Keratinocyte (primary cell): ENCODE data around the gene RIGI. TPM values are rescaled to one million over a fixed set of nuclear protein-coding genes. Genes with fewer than 3 reads are reported as not detected.

Experiments used
- DNase-seq: peaks from one replicate; pipeline ENCODE4 v3.0.0-alpha.2; 2011; ENCODE audit warnings: low read depth, missing footprints, low spot score
- FAIRE-seq: peaks from 2 replicates; lab custom pipeline; 2011; peaks lifted over from hg19 to GRCh38; lab: Jason Lieb, UNC
- H2AFZ ChIP-seq: 2 replicates; pipeline ENCODE4 v1.6.0; 2012; ENCODE audit warnings: low read length, control low read depth, inconsistent platforms; ENCODE audit not compliant: control insufficient read depth
- H3K27ac ChIP-seq: 2 replicates; pipeline ENCODE4 v1.5.1; 2011; ENCODE audit warnings: low read length; ENCODE audit not compliant: control insufficient read depth, insufficient read depth
- H3K27me3 ChIP-seq: 3 replicates; pipeline ENCODE4 v1.6.0; 2011; ENCODE audit warnings: low read length; ENCODE audit not compliant: control insufficient read depth, insufficient read depth; ENCODE audit errors: extremely low read depth
- H3K36me3 ChIP-seq, 2 experiments: 2 replicates in 1 of 2; 3 replicates in 1 of 2; pipeline ENCODE4 v1.5.1; 2011; ENCODE audit warnings: low read length in 2 of 2, mild to moderate bottlenecking in 1 of 2; ENCODE audit not compliant: control insufficient read depth in 2 of 2, insufficient read depth in 2 of 2; ENCODE audit errors: extremely low read depth in 1 of 2
- H3K4me1 ChIP-seq: 3 replicates; pipeline ENCODE4 v1.5.1; 2011; ENCODE audit warnings: low read length; ENCODE audit not compliant: control insufficient read depth, insufficient read depth; ENCODE audit errors: extremely low read depth
- H3K4me2 ChIP-seq: 3 replicates; pipeline ENCODE4 v1.6.0; 2011; ENCODE audit warnings: low read depth, low read length; ENCODE audit not compliant: control insufficient read depth, insufficient read depth; ENCODE audit errors: extremely low read depth
- H3K4me3 ChIP-seq, 3 experiments: fragments of 200-600 bp in 1 of 3; sonication (generic) in 1 of 3; 2 replicates in 2 of 3; 3 replicates in 1 of 3; pipeline ENCODE4 v1.5.1; 2011 to 2016; ENCODE audit warnings: low read length in 3 of 3, mild to moderate bottlenecking in 3 of 3, control low read depth in 2 of 3, inconsistent platforms in 1 of 3, low read depth in 1 of 3, mixed read lengths in 1 of 3, mixed run types in 1 of 3, moderate library complexity in 1 of 3; ENCODE audit not compliant: control insufficient read depth in 2 of 3, insufficient read depth in 2 of 3; ENCODE audit errors: extremely low read depth in 1 of 3
- H3K79me2 ChIP-seq: 2 replicates; pipeline ENCODE4 v1.6.0; 2012; ENCODE audit warnings: low read length; ENCODE audit not compliant: control insufficient read depth, insufficient read depth
- H3K9ac ChIP-seq: 3 replicates; pipeline ENCODE4 v1.6.0; 2011; ENCODE audit warnings: low read length; ENCODE audit not compliant: control insufficient read depth, insufficient read depth; ENCODE audit errors: extremely low read depth
- H3K9me1 ChIP-seq: 3 replicates; pipeline ENCODE4 v1.6.0; 2011; ENCODE audit warnings: low read length; ENCODE audit not compliant: control insufficient read depth, insufficient read depth; ENCODE audit errors: extremely low read depth
- H3K9me3 ChIP-seq: 2 replicates; pipeline ENCODE4 v1.5.1; 2012; ENCODE audit warnings: low read depth, low read length; ENCODE audit not compliant: control insufficient read depth
- H4K20me1 ChIP-seq: 3 replicates; pipeline ENCODE4 v1.6.0; 2011; ENCODE audit warnings: low read length; ENCODE audit not compliant: control insufficient read depth, insufficient read depth; ENCODE audit errors: extremely low read depth
- CTCF ChIP-seq, 3 experiments: IDR thresholded peaks in 1 of 3; conservative IDR thresholded peaks in 1 of 3; optimal IDR thresholded peaks in 1 of 3; 2 replicates in 2 of 3; 3 replicates in 1 of 3; pipeline versions ENCODE3 to v1.5.1; 2011; ENCODE audit warnings: low read length in 3 of 3, mild to moderate bottlenecking in 3 of 3, moderate library complexity in 2 of 3, control low read depth in 1 of 3, inconsistent platforms in 1 of 3; ENCODE audit not compliant: insufficient read depth in 2 of 3; ENCODE audit errors: extremely low read depth in 1 of 3
- EZH2 ChIP-seq: IDR thresholded peaks from one replicate; pipeline ENCODE4 v1.6.1; 2012; ENCODE audit warnings: inconsistent platforms, mild to moderate bottlenecking, low read length, moderate library complexity
- dilution Hi-C: fragments of 300-500 bp; cut with MboI; formaldehyde crosslinking; loops from one replicate; pipeline ENCODE4 v1.7.0; 2020; ENCODE audit warnings: low sequenced_read_pairs; ENCODE audit not compliant: extremely low pct_ligation_motif_present
- polyA plus RNA-seq, 5 experiments: library from polyadenylated mRNA; depleted of rRNA in 3 of 5; stranded (reverse) in 3 of 5; stranded (forward) in 1 of 5; unstranded in 1 of 5; fragments of >200 nt; gene quantifications; 1 replicate in 1 of 5; 2 replicates in 3 of 5; 3 replicates in 1 of 5; pipeline versions ENCODE4 v1.2.1 to v1.2.3, GENCODE V29; 2011 to 2012; ENCODE audit warnings: missing spikeins in 2 of 5, low read depth in 1 of 5, low replicate concordance in 1 of 5

The RIGI gene
- polyA plus RNA-seq, 1 donor (not counting 4 experiments of a cell fraction or from before 2014, with no cell fraction given) = 31.4 TPM

- dilution Hi-C loops = loop anchor here (25.0 kb wide), 1 partner anchor 137 kb away; no protein-coding TSS in a partner anchor
- peaks cover 0 to 3% of the 10 kb centered on the region in 2 experiments for H3K36me3 ChIP-seq
- no peak overlapping the region for H3K9ac ChIP-seq
- H3K27ac ChIP-seq = no peak overlapping the region
- DNase-seq (no peak), FAIRE-seq (no peak)
- H3K79me2 ChIP-seq = peaks cover 35% of the 10 kb centered on the region
- H3K4me1 ChIP-seq = peaks cover 13% of the 10 kb centered on the region
- no peaks in the 10 kb centered on the region for H3K9me1 ChIP-seq
- no peaks in the 10 kb centered on the region for H3K27me3 ChIP-seq
- TF ChIP-seq EZH2 (no peak), CTCF (optimal IDR thresholded peaks at IDR 0.05 in 1 of 3, IDR thresholded peaks at IDR 0.05 in 1 of 3, conservative IDR thresholded peaks at IDR 0.05 in 1 of 3; ENCODE audit: extremely low read depth in 1 of 3, insufficient read depth in 2 of 3, low read length in 3 of 3) (no peak)
- H3K4me3 ChIP-seq = no peak overlapping the region
- no peaks in the 10 kb centered on the region for H3K9me3 ChIP-seq
- H2AFZ ChIP-seq = peak overlapping the region; percentile 98
- no peaks in the 10 kb centered on the region for H4K20me1 ChIP-seq
- H3K4me2 ChIP-seq = peak overlapping the region; percentile 98
These were observed 47.8 kb upstream of the RIGI start for GRCh38 chr9:32573821-32574220.

GRCh38 chr9:32572900-32573523, 47.0 kb upstream of the RIGI start, which contains the start of gene NDUFB6:
TSS of gene NDUFB6 (minus strand) at chr9:32573159. CDS start at chr9:32573060, 99 bp downstream.
- Histone ChIP-seq H2AFZ (peak within 1 kb of the TSS; percentile 99), H3K36me3 (peaks cover 2 to 3% of the 10 kb centered on the region in 2 experiments), H3K79me2 (peaks cover 37% of the 10 kb centered on the region), H3K27ac (peak within 1 kb of the TSS; percentile 83), H3K4me1 (peaks cover 13% of the 10 kb centered on the region), H4K20me1 (no peaks in the 10 kb centered on the region), H3K4me3 (peak within 1 kb of the TSS; percentile 91 to 97 (median 97)), H3K9ac (peak within 1 kb of the TSS; percentile 90), H3K9me1 (no peaks in the 10 kb centered on the region), H3K27me3 (no peaks in the 10 kb centered on the region), H3K9me3 (no peaks in the 10 kb centered on the region), H3K4me2 (peak within 1 kb of the TSS; percentile 98)
- dilution Hi-C loops = loop anchor here (25.0 kb wide), 1 partner anchor 136 kb away; no protein-coding TSS in a partner anchor
- DNase-seq (no peak), FAIRE-seq (peak; percentile 85)
- no peak for TF ChIP-seq EZH2
